GM18508 (cell line): ENCODE measurements around the gene GABRG1.

Experiments used
- ATAC-seq: cut with Tn5 transposase; IDR thresholded peaks from one replicate; pipeline ENCODE4 v1.9.1; 2021; ENCODE audit warnings: moderate number of reproducible peaks; ENCODE audit not compliant: insufficient read depth, unreplicated experiment

Gene GABRG1

GRCh38 chr4:46123913-46124755 lies at the start of gene GABRG1:
GABRG1 (minus strand) TSS chr4:46124054; CDS start chr4:46123913, 141 bp downstream.
- ATAC-seq: no peak

- ATAC-seq: no peak
These were observed 23.1 kb upstream of the GABRG1 start for GRCh38 chr4:46146993-46147392.

- ATAC-seq: no peak
These were observed 7.7 kb upstream of the GABRG1 start for GRCh38 chr4:46131498-46132057.

- no peak for ATAC-seq
These were observed 1.0 kb upstream of the GABRG1 start for GRCh38 chr4:46124773-46125413.

GRCh38 chr4:46081674-46082073 lies 42.2 kb downstream of the GABRG1 start:
- ATAC-seq: no peak

GRCh38 chr4:46081248-46081647 lies 42.6 kb downstream of the GABRG1 start:
- ATAC-seq: no peak

GRCh38 chr4:46073778-46074177 lies 50.1 kb downstream of the GABRG1 start:
- no peak for ATAC-seq

- ATAC-seq: no peak
These were observed 72.5 kb downstream of the GABRG1 start for GRCh38 chr4:46051392-46051791.

- ATAC-seq: no peak
These were observed 91.8 kb downstream of the GABRG1 start for GRCh38 chr4:46032056-46032455.

- ATAC-seq: no peak
These were observed 107.5 kb downstream of the GABRG1 start for GRCh38 chr4:46016306-46016705.

- no peak for ATAC-seq
These were observed 131.1 kb downstream of the GABRG1 start for GRCh38 chr4:45992728-45993127.

- no peak for ATAC-seq
These were observed 134.1 kb downstream of the GABRG1 start for GRCh38 chr4:45989775-45990174.

GRCh38 chr4:45987858-45988257 lies 136.0 kb downstream of the GABRG1 start:
- ATAC-seq: no peak
